HG03025 (cell line): ENCODE results near the gene ANXA4.
"Not testable (repeated sequence)": the region's sequence is repeated elsewhere in the genome, so short reads cannot be mapped to it uniquely, and the experiment has no call there.

Experiments used
- ATAC-seq: cut with Tn5 transposase; IDR thresholded peaks from one replicate; pipeline ENCODE4 v1.9.1; 2021; ENCODE audit warnings: mild to moderate bottlenecking, moderate library complexity; ENCODE audit not compliant: unreplicated experiment, low FRiP score

ANXA4 gene

DNA sequence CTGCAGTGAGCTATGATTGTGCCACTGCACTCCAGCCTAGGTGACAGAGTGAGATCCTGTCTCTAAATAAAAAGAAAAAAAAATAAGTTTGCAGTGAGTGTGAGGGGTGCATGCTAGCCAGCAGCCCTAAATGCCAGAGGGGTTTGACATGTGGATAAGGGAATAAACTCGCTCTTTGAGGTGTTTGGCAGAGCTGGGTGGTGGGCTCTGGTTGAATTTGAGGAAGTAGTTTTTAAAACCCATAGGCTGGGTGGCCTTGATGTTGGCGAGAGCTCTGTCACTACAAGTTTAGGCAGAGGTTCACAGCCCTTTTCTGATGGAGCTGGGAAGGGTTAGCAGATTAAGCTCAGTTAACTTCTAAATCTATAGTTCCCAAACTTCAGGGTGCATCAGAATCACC lies 3.1 kb downstream of the ANXA4 start:
- ATAC-seq, result no peak

- no peak for ATAC-seq
Observed at GRCh38 chr2:69750246-69750645, 8.3 kb downstream of the ANXA4 start.

- ATAC-seq, result no peak
Observed at GRCh38 chr2:69753659-69754363, 11.9 kb downstream of the ANXA4 start.

GRCh38 chr2:69754633-69755032 lies 12.7 kb downstream of the ANXA4 start:
- ATAC-seq, result no peak

DNA sequence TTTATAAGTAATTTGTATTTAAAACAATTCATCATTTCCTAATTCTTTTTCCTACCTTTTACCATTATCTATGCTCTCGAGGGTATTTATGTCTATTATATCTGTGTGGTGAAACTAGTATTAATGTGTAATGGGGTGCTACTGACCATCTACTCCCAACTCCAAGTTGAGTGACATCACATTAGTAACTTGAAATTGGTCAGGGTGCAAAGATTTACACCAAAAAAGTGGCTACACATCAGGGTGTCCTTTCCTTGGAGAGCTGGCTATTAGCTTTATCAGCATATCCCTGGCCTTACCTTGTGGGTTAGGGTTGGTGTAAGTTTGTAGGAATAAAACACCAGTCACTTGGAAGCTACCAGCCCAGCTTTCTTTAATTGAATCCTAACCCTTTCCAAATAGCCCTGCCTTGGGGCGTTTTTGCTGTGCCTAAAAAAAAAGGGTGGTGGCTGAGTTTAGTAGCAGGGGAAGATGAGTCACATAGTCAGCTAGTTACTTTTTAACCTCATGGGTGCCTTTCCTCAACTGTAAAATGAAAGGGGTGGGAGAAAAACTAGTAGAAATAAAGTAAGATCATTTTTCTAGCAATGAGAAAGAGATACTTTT lies 14.0 kb downstream of the ANXA4 start:
- no peak for ATAC-seq

GRCh38 chr2:69762025-69762424 lies 20.1 kb downstream of the ANXA4 start:
- no peak for ATAC-seq

- no peak for ATAC-seq
Observed at GRCh38 chr2:69762513-69763494, 20.9 kb downstream of the ANXA4 start.

GRCh38 chr2:69763831-69764230 lies 21.9 kb downstream of the ANXA4 start:
- not testable (repeated sequence) for ATAC-seq

DNA sequence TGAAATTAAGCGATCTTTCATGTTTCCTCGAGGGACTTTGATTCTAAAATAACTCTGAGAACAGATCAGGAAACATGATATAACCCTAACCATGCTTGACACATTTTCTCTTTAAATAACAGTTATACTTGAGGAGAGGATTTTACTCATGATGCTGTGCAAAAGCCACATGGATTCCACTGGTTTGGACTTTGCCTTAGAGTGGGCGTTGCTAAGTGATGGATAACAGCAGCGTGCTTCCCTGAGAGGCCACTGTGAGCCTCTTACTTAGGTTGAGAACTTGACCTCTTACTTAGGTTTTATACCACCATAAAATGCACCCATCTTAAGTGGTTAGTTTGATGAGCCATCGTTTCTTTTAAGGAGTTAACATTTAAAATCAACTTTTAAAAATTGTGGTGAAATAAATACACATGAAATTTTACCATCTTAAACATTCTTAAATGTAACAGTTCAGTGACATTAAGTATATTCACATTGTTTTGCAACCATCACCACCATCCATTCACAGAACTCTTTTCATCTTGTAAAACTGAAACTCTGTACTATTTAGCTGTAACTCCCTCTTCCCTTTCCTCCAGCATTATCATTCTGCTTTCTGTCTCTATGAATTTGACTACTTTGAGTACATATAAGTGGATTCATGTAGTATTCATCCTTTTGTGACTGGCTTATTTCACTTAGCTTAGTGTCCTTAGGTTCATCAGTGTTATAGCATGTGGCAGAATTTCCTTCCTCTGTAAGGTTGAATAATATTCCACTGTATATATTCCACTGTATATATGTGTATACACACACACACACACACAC lies 22.6 kb downstream of the ANXA4 start:
- no peak for ATAC-seq

DNA sequence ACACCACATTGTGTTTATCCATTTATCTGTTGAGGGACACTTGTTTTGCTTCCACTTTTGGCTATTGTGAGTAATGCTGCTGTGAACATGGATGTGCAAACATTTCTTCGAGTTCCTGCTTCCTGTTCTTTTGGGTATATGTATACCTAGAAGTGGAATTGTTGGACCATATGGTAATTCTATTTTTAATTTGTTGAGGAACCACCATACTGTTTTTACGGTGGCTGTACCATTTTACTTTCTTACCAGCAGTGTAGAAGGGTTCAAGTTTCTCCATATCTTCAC lies 23.1 kb downstream of the ANXA4 start:
- ATAC-seq, result no peak

GRCh38 chr2:69766014-69766413 lies 24.1 kb downstream of the ANXA4 start:
- ATAC-seq, result no peak

DNA sequence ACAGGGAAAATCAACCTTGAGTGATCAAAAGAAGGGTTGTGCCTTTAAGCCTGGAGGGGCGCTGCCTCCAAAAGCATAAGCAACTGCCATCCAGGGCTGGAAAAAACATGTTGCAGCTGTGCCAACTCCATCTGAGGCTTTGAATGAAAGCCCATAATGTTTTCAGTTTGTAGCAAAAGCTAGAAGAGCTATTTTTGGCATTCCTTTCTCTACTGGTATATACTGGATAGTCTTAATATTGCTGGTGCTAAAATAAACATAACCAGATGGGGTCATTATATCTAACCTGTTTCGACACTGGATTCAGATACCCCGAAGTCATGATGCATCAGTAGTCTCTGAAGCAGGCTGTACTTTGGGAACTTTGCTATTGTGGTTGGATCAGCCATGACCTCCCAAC lies 25.1 kb downstream of the ANXA4 start:
- ATAC-seq, result no peak

DNA sequence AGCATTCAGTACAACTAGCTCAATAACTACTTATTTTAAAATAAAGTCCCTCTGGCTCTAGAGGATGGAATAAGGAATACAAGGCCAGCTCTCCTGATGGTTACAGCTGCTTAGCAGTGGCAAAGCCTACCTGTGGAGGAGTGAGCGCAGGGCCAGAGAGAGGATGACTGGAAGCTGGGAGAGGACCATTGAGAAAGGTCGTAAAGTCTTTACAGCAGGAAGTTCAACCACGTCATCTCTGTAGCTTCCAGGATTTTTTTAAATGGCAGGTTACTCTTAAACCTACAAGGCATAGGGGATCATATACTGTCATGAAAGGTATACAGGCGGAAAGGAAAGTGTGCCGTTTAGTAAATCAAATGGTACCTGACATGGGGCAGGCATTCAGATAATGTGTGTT lies 26.3 kb downstream of the ANXA4 start:
- no peak for ATAC-seq

GRCh38 chr2:69768789-69769188 lies 26.9 kb downstream of the ANXA4 start:
- no peak for ATAC-seq

GRCh38 chr2:69769272-69769671 lies 27.3 kb downstream of the ANXA4 start:
- no peak for ATAC-seq

DNA sequence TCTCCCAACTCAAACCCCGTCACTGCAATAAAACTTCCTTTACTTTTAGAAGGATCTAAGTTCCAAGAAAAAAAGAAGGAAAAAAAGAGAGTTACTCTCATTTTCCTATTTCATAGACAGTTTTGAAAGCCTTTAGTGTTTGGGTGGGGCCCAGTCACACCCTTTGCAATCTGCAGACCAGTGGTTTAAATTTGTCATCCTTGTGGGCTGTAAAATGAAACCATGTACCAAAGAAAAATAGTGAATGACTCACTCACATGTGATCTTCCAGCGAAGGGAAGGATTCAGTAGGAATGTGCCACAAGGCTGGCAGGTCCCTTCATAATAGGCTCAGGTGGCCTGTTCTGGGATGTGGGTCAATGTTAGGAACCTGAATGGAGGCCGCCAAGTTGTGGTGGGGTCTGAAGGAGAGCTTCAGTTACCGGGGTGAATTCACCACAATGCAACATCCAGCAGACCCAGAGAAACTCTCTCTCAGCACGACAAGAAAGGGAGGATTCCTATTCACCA lies 28.3 kb downstream of the ANXA4 start:
- no peak for ATAC-seq

- no peak for ATAC-seq
Observed at GRCh38 chr2:69770747-69771146, 28.8 kb downstream of the ANXA4 start.

DNA sequence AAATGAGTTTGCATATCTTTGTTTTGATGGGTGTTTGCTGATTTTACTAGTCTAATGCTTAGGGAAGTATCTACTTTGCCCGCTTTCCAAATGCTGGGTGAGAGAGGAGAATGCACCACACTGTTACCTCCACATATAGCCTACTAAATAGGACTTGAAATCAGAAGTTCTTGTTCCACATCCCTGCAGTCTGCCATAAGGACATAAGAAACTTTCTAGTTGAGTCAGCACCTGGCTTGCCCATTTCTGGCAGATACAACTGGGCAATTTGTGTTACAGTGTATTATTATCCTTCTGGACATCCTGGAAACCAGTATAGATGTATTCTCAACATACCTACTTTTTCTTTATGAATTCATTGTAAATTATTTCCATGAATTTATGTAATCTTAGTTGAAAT lies 29.5 kb downstream of the ANXA4 start:
- ATAC-seq, result no peak

DNA sequence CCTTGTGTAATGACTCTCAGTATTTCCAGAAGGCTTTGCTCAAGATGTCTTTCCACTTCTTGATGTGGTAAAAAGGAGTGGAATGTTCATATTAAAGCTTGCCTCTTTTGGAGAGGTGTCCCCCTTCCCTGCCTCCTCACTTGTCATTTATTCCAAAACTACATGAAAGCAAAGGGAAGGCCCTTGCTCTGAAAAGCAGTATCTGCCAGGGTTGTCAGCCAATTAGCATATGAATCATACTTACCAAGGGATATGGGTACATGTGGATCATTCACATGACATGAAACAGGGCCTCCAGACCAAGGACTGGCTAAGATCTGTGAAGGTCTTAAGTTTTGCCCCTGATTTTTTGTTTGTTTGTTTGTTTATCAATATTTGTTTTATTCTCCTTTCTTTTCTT lies 31.3 kb downstream of the ANXA4 start:
- ATAC-seq, result no peak

DNA sequence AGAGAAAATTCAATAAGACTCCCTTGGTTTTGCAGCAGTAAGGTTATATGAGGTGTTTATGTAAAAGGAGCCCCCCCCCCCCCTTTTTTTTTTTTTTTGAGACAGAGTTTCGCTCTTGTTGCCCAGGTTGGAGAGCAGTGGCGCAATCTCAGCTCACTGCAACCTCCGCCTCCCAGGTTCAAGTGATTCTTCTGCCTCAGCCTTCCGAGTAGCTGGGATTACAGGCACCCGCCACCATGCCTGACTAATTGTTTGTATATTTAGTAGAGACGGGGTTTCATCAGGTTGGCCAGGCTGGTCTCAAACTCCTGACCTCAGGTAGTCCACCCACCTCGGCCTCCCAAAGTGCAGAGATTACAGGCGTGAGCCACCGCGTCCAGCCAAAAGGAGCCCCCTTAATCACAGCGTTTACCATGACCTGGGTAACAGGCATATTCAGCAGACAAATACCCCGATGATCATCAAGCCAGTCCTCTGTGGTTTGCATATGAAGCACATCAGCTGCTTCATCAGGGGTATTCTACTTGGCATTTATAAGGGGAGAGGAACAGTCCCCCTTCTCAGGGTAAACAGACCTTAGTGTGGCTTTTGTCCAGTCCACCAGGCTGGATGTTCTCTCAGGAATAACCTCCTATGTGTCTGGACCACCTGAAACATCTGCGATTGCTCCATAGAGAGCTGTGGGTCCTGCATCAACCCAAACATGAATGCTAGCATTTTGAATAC lies 32.5 kb downstream of the ANXA4 start:
- not testable (repeated sequence) for ATAC-seq
